ENCODE results near the gene RASGRP2.

- no peak for TF ChIP-seq CSRNP3 (CRISPR knock-in tag; IDR thresholded peaks at IDR 0.05)
- TF ChIP-seq GLIS3 (CRISPR knock-in tag; IDR thresholded peaks at IDR 0.05) = no peak
- no peak for TF ChIP-seq BACH2 (CRISPR knock-in tag; IDR thresholded peaks at IDR 0.05; ENCODE audit: borderline replicate concordance)
- TF ChIP-seq ZFP30 (CRISPR knock-in tag; IDR thresholded peaks at IDR 0.05) = no peak
- no peak for TF ChIP-seq OSR1 (CRISPR knock-in tag; IDR thresholded peaks at IDR 0.05)
- TF ChIP-seq PATZ1 (CRISPR knock-in tag; IDR thresholded peaks at IDR 0.05; ENCODE audit: borderline replicate concordance) = no peak
Observed at GRCh38 chr11:64743591-64744543, at the start of gene RASGRP2.

Measured in SK-N-SH treated with all-trans-retinoic acid at 6 μM for 48 hours (cell line).